Endothelial cell of umbilical vein (primary cell): ENCODE measurements around the gene RYR1. TPM values are rescaled to one million over a fixed set of nuclear protein-coding genes. Genes with fewer than 3 reads are reported as not detected.

Source experiments
- BruUV-seq: library from RNA; stranded (reverse); fragments of 400-500 nt; replicated peaks from 2 replicates; lab custom pipeline; 2021; lab: Mats Ljungman, UMichigan
- CTCF ChIA-PET: fragments of 300-600, 350-600 bp; sonication (Branson Sonifier 250); formaldehyde crosslinking; loops from one replicate; lab custom pipeline; 2021; ENCODE audit warnings: antibody characterized with exemption, inconsistent platforms; lab: Charles Lee
- POLR2A ChIA-PET: fragments of 300-600, 350-600 bp; sonication (Branson Sonifier 250); formaldehyde crosslinking; loops from one replicate; lab custom pipeline; 2021; ENCODE audit warnings: antibody characterized with exemption, inconsistent platforms; lab: Charles Lee
- DNase-seq: peaks from one replicate; pipeline ENCODE4 v3.0.0-alpha.2; 2011; ENCODE audit warnings: low read depth, low spot score
- FAIRE-seq: peaks from 2 replicates; lab custom pipeline; 2011; peaks lifted over from hg19 to GRCh38; lab: Jason Lieb, UNC
- H2AFZ ChIP-seq: 2 replicates; pipeline ENCODE4 v1.6.0; 2012; ENCODE audit warnings: low read depth, low read length, control low read depth, inconsistent platforms
- H3K27ac ChIP-seq: 2 replicates; pipeline ENCODE4 v1.5.1; 2011; ENCODE audit warnings: low read depth, mild to moderate bottlenecking, control low read depth, low read length, moderate library complexity; ENCODE audit not compliant: insufficient read depth
- H3K27me3 ChIP-seq, 2 experiments: 2 replicates each; pipeline versions ENCODE4 v1.6.0 to v1.6.1; 2011; ENCODE audit warnings: low read length in 2 of 2, mixed read lengths in 1 of 2; ENCODE audit not compliant: control insufficient read depth in 2 of 2, insufficient read depth in 2 of 2
- H3K36me3 ChIP-seq, 2 experiments: 2 replicates in 1 of 2; 3 replicates in 1 of 2; pipeline ENCODE4 v1.5.1; 2011; ENCODE audit warnings: low read length in 2 of 2, mild to moderate bottlenecking in 1 of 2, moderate library complexity in 1 of 2; ENCODE audit not compliant: control insufficient read depth in 2 of 2, insufficient read depth in 2 of 2; ENCODE audit errors: extremely low read depth in 1 of 2
- H3K4me1 ChIP-seq: 3 replicates; pipeline ENCODE4 v1.5.1; 2011; ENCODE audit warnings: mild to moderate bottlenecking, low read length; ENCODE audit not compliant: control insufficient read depth, insufficient read depth; ENCODE audit errors: extremely low read depth
- H3K4me2 ChIP-seq: 2 replicates; pipeline ENCODE4 v1.6.1; 2011; ENCODE audit warnings: low read length, control low read depth, mixed read lengths; ENCODE audit not compliant: insufficient read depth
- H3K4me3 ChIP-seq, 3 experiments: fragments of 200-600 bp in 1 of 3; sonication (generic), shearing (Covaris generic) in 1 of 3; replicated peaks in 1 of 3; 2 replicates each; pipeline ENCODE4 v1.5.1; 2011 to 2016; ENCODE audit warnings: control low read depth in 3 of 3, low read length in 3 of 3, mild to moderate bottlenecking in 2 of 3, inconsistent platforms in 1 of 3, low read depth in 1 of 3, moderate library complexity in 1 of 3; ENCODE audit not compliant: insufficient read depth in 1 of 3
- H3K79me2 ChIP-seq: 2 replicates; pipeline ENCODE4 v1.6.0; 2012; ENCODE audit warnings: low read length, inconsistent platforms; ENCODE audit not compliant: control insufficient read depth, insufficient read depth
- H3K9ac ChIP-seq: replicated peaks from 2 replicates; pipeline ENCODE3; 2011; ENCODE audit warnings: low read length, control low read depth; ENCODE audit not compliant: insufficient read depth; ENCODE audit errors: extremely low read depth
- H3K9me1 ChIP-seq: replicated peaks from 3 replicates; pipeline ENCODE4 v1.6.0; 2011; ENCODE audit warnings: mild to moderate bottlenecking, low read length; ENCODE audit not compliant: control insufficient read depth, insufficient read depth; ENCODE audit errors: extremely low read depth
- H3K9me3 ChIP-seq: replicated peaks from 2 replicates; pipeline ENCODE4 v1.5.1; 2012; ENCODE audit warnings: low read length, inconsistent platforms; ENCODE audit not compliant: control insufficient read depth, insufficient read depth
- H4K20me1 ChIP-seq: replicated peaks from 2 replicates; pipeline ENCODE3; 2011; ENCODE audit warnings: mild to moderate bottlenecking, low read length; ENCODE audit not compliant: control insufficient read depth, insufficient read depth; ENCODE audit errors: extremely low read depth
- CTCF ChIP-seq, 2 donors: IDR thresholded peaks; 1 replicate in 1 of 2; 2 replicates in 1 of 2; pipeline ENCODE4 v1.5.1; 2011; ENCODE audit warnings: low read length in 2 of 2, mild to moderate bottlenecking in 2 of 2, moderate library complexity in 2 of 2, control low read depth in 1 of 2, inconsistent platforms in 1 of 2, low read depth in 1 of 2; ENCODE audit not compliant: insufficient read depth in 1 of 2; ENCODE audit errors: extremely low read depth in 1 of 2
- EZH2 ChIP-seq: IDR thresholded peaks from 2 replicates; pipeline ENCODE4 v1.6.1; 2012; ENCODE audit warnings: borderline replicate concordance, low read depth, mild to moderate bottlenecking, moderate library complexity, low read length, inconsistent platforms; ENCODE audit not compliant: severe bottlenecking
- FOS ChIP-seq: IDR thresholded peaks from 2 replicates; pipeline ENCODE4 v1.6.1; 2011; ENCODE audit warnings: mild to moderate bottlenecking, low read length, moderate library complexity, borderline replicate concordance; ENCODE audit not compliant: insufficient read depth
- GATA2 ChIP-seq: IDR thresholded peaks from 2 replicates; pipeline ENCODE4 v1.7.0; 2011; ENCODE audit warnings: low read depth, mild to moderate bottlenecking, moderate library complexity, mixed read lengths, low read length; ENCODE audit not compliant: insufficient read length, insufficient read depth
- JUN ChIP-seq: IDR thresholded peaks from 2 replicates; pipeline ENCODE4 v1.6.1; 2011; ENCODE audit warnings: borderline replicate concordance, low read depth; ENCODE audit not compliant: insufficient read length, insufficient read depth
- MAX ChIP-seq: IDR thresholded peaks from 2 replicates; pipeline ENCODE4 v1.6.1; 2011; ENCODE audit not compliant: insufficient read depth, insufficient read length
- MYC ChIP-seq: IDR thresholded peaks from one replicate; pipeline ENCODE4 v1.6.1; 2011; ENCODE audit warnings: mild to moderate bottlenecking, low read depth, low read length
- POLR2A ChIP-seq: IDR thresholded peaks from 2 replicates; pipeline ENCODE4 v1.6.1; 2012; ENCODE audit warnings: low read depth, mild to moderate bottlenecking, control low read depth, low read length
- POLR2AphosphoS5 ChIP-seq: IDR thresholded peaks from 2 replicates; pipeline ENCODE4 v1.6.1; 2012; ENCODE audit warnings: low read depth, mild to moderate bottlenecking, control low read depth, low read length, moderate library complexity; ENCODE audit not compliant: insufficient read depth
- dilution Hi-C: fragments of 300-500 bp; cut with MboI; formaldehyde crosslinking; loops from one replicate; pipeline ENCODE4 v1.15.0; 2019; ENCODE audit warnings: low sequenced_read_pairs; ENCODE audit not compliant: extremely low pct_ligation_motif_present
- intact Hi-C: fragments of 100-400 bp; cut with micrococcal nuclease; formaldehyde crosslinking; loops from one replicate; pipeline ENCODE4 v1.10.0; 2022
- polyA plus RNA-seq, 4 experiments: library from polyadenylated mRNA; depleted of rRNA in 3 of 4; stranded (reverse) in 3 of 4; unstranded in 1 of 4; fragments of >200 nt; gene quantifications; 2 replicates each; pipeline versions ENCODE4 v1.2.1 to v1.2.3, GENCODE V29; 2011 to 2012; ENCODE audit warnings: missing spikeins in 1 of 4
- total RNA-seq: library from RNA; stranded (reverse); gene quantifications from 2 replicates; pipeline ENCODE4 v1.2.3, GENCODE V29; 2021

The RYR1 gene
- total and polyA plus RNA-seq, 2 donors (not counting 3 experiments of a cell fraction or from before 2014, with no cell fraction given), result under 0.01 to 0.02 TPM

- no peak for FAIRE-seq
- H3K4me2 ChIP-seq, result no peak overlapping the region
- no TSS peak for BruUV-seq
- H3K9me3 ChIP-seq, result no peaks in the 10 kb centered on the region
- intact Hi-C loops, result loop anchor here (1.0 to 2.0 kb wide), 4 partner anchors 113 to 414 kb away; partner anchors contain the start of genes FAM98C, MRPS12 and SARS2
- H3K36me3 ChIP-seq, result no peaks in the 10 kb centered on the region
- H3K27me3 ChIP-seq, result no peaks in the 10 kb centered on the region
- no peaks in the 10 kb centered on the region for H4K20me1 ChIP-seq
- ChIA-PET CTCF (interaction anchor here (0.7 to 7.3 kb wide), 8 partner anchors 9 to 522 kb away, joined by 3 to 43 read pairs (median 5); partner anchors contain the start of genes EIF3K, FAM98C and MAP4K1), POLR2A (no interaction called here)
- no peak overlapping the region for H3K9ac ChIP-seq
- H3K79me2 ChIP-seq, result no peaks in the 10 kb centered on the region
- TF ChIP-seq EZH2, result no peak
- TF ChIP-seq MYC, result no peak
- TF ChIP-seq MAX, result no peak
- no peak for TF ChIP-seq GATA2
- no peak for TF ChIP-seq JUN
- TF ChIP-seq POLR2A, result no peak
- no peak for TF ChIP-seq POLR2AphosphoS5
- no peak for TF ChIP-seq FOS
- TF ChIP-seq CTCF (IDR thresholded peaks at IDR 0.05; ENCODE audit: extremely low read depth in 1 of 2, insufficient read depth in 1 of 2, low read depth in 1 of 2, low read length in 2 of 2), result no peak
- H3K4me1 ChIP-seq, result no peaks in the 10 kb centered on the region
- H3K4me3 ChIP-seq, result no peak overlapping the region
- H3K27ac ChIP-seq, result no peak overlapping the region
- no peak for DNase-seq
- no peak overlapping the region for H2AFZ ChIP-seq
- dilution Hi-C loops, result no loop called here
- H3K9me1 ChIP-seq, result no peaks in the 10 kb centered on the region
These were observed 82.4 kb downstream of the RYR1 start for GRCh38 chr19:38515896-38516295.
